ENCODE data around the gene NELFE. TPM values are rescaled to one million over a fixed set of nuclear protein-coding genes. Genes with fewer than 3 reads are reported as not detected.
"Not testable (repeated sequence)": the region's sequence is repeated elsewhere in the genome, so short reads cannot be mapped to it uniquely, and the experiment has no call there.

The NELFE gene
- total RNA-seq, 1 experiment from 2014 or later, result 73.8 TPM

DNA sequence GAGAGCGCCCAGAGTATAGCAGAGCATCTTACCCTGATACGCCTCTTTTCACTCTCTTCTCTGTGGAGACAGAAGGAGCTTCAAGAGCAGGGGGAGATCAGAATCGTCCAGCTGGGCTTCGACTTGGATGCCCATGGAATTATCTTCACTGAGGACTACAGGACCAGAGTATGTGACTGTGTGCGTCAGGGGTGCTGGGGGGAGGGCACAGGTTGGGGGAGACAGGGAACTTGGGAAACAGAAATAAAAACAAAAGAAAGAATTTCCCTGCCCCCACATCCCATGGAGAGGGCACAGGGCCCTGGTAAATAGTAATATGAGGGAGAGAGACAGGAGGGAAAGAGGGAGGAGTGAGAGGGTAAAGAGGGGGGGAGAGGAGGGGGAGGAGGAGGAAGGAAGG is 20.1 kb upstream of the NELFE start (continued):
- TF ChIP-seq, protein P1, sequence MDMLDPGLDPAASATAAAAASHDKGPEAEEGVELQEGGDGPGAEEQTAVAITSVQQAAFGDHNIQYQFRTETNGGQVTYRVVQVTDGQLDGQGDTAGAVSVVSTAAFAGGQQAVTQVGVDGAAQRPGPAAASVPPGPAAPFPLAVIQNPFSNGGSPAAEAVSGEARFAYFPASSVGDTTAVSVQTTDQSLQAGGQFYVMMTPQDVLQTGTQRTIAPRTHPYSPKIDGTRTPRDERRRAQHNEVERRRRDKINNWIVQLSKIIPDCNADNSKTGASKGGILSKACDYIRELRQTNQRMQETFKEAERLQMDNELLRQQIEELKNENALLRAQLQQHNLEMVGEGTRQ (CRISPR knock-in tag; IDR thresholded peaks at IDR 0.05), result no peak
- TF ChIP-seq MXD4 (CRISPR knock-in tag; IDR thresholded peaks at IDR 0.05; ENCODE audit: borderline replicate concordance) (no peak), TEAD1 (CRISPR knock-in tag; IDR thresholded peaks at IDR 0.05) (no peak), ZNF423 (CRISPR knock-in tag; IDR thresholded peaks at IDR 0.05) (no peak)
- TF ChIP-seq, protein P2, sequence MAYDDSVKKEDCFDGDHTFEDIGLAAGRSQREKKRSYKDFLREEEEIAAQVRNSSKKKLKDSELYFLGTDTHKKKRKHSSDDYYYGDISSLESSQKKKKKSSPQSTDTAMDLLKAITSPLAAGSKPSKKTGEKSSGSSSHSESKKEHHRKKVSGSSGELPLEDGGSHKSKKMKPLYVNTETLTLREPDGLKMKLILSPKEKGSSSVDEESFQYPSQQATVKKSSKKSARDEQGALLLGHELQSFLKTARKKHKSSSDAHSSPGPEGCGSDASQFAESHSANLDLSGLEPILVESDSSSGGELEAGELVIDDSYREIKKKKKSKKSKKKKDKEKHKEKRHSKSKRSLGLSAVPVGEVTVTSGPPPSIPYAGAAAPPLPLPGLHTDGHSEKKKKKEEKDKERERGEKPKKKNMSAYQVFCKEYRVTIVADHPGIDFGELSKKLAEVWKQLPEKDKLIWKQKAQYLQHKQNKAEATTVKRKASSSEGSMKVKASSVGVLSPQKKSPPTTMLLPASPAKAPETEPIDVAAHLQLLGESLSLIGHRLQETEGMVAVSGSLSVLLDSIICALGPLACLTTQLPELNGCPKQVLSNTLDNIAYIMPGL (CRISPR knock-in tag; IDR thresholded peaks at IDR 0.05), result no peak
- TF ChIP-seq, protein P3, sequence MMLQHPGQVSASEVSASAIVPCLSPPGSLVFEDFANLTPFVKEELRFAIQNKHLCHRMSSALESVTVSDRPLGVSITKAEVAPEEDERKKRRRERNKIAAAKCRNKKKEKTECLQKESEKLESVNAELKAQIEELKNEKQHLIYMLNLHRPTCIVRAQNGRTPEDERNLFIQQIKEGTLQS (CRISPR knock-in tag; conservative IDR thresholded peaks at IDR 0.05), result no peak
- TF ChIP-seq, protein P4, sequence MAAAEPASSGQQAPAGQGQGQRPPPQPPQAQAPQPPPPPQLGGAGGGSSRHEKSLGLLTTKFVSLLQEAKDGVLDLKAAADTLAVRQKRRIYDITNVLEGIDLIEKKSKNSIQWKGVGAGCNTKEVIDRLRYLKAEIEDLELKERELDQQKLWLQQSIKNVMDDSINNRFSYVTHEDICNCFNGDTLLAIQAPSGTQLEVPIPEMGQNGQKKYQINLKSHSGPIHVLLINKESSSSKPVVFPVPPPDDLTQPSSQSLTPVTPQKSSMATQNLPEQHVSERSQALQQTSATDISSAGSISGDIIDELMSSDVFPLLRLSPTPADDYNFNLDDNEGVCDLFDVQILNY (CRISPR knock-in tag; IDR thresholded peaks at IDR 0.05), result no peak

DNA sequence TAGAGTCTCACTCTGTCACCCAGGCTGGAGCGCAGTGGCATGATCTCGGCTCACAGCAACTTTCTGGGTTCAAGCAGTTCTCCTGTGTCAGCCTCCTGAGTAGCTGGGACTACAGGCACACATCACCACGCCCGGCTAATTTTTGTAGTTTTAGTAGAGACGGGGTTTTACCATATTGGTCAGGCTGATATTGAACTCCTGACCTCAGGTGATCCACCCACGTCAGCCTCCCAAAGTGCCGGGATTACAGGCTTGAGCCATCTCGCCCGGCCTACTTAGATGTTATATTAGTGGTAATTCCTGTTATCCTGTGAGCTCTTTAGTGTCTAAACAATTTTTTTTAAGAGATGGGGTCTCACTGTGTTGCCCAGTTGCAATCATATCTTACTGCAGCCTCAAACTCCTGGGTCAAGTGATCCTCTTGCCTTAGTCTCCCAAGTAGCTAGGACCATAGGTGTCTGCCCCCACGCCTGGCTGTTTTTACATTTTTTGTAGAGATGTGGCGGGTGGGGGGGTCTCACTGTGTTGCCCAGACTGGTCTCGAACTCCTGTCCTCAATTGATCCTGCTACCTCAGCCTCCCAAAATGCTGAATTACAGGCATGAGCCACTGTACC is 19.2 kb upstream of the NELFE start:
- Mint-ChIP-seq H3K9me3 (peaks cover 11% of the 10 kb centered on the region), H3K4me1 (peaks cover 5% of the 10 kb centered on the region), H3K36me3 (peaks cover 17% of the 10 kb centered on the region), H3K27me3 (ENCODE audit: low read depth) (no peaks in the 10 kb centered on the region), H3K27ac (no peak overlapping the region), H3K4me3 (no peak overlapping the region)
- no peak for ATAC-seq
- no peak for DNase-seq (ENCODE audit: low spot score)
- TF ChIP-seq, protein P5, sequence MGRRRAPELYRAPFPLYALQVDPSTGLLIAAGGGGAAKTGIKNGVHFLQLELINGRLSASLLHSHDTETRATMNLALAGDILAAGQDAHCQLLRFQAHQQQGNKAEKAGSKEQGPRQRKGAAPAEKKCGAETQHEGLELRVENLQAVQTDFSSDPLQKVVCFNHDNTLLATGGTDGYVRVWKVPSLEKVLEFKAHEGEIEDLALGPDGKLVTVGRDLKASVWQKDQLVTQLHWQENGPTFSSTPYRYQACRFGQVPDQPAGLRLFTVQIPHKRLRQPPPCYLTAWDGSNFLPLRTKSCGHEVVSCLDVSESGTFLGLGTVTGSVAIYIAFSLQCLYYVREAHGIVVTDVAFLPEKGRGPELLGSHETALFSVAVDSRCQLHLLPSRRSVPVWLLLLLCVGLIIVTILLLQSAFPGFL (CRISPR knock-in tag; IDR thresholded peaks at IDR 0.05; ENCODE audit: borderline replicate concordance), result no peak
- peak; percentile 32; the same call in 1 of the 2 replicates for TF ChIP-seq ZNF121 (CRISPR knock-in tag; IDR thresholded peaks at IDR 0.05)
- POLR2A ChIA-PET, result interaction anchor here (0.7 kb wide), 1 partner anchor 112 kb away, joined by 5 read pairs; no protein-coding TSS in a partner anchor
- CTCF ChIA-PET, result interaction anchor here (0.6 kb wide), 1 partner anchor 88 kb away, joined by 3 read pairs; no protein-coding TSS in a partner anchor

DNA sequence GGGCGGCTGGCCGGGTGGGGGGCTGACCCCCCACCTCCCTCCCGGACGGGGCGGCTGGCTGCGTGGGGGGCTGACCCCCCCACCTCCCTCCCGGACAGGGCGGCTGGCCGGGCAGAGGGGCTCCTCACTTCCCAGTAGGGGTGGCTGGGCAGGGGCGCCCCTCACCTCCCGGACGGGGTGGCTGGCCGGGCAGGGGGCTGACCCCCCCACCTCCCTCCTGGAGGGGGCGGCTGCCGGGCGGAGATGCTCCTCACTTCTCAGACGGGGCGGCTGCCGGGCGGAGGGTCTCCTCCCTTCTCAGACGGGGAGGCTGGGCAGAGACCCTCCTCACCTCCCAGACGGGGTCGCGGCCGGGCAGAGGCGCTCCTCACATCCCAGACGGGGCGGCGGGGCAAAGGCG is 17.3 kb upstream of the NELFE start:
- CTCF ChIA-PET; DNase-seq (ENCODE audit: low spot score); H3K4me3 Mint-ChIP-seq; H3K27ac Mint-ChIP-seq; POLR2A ChIA-PET; ATAC-seq; H3K27me3 Mint-ChIP-seq (ENCODE audit: low read depth): not testable (repeated sequence)
- Mint-ChIP-seq H3K4me1 (peaks cover 12% of the 10 kb centered on the region), H3K9me3 (peaks cover 11% of the 10 kb centered on the region), H3K36me3 (peaks cover 17% of the 10 kb centered on the region)

DNA sequence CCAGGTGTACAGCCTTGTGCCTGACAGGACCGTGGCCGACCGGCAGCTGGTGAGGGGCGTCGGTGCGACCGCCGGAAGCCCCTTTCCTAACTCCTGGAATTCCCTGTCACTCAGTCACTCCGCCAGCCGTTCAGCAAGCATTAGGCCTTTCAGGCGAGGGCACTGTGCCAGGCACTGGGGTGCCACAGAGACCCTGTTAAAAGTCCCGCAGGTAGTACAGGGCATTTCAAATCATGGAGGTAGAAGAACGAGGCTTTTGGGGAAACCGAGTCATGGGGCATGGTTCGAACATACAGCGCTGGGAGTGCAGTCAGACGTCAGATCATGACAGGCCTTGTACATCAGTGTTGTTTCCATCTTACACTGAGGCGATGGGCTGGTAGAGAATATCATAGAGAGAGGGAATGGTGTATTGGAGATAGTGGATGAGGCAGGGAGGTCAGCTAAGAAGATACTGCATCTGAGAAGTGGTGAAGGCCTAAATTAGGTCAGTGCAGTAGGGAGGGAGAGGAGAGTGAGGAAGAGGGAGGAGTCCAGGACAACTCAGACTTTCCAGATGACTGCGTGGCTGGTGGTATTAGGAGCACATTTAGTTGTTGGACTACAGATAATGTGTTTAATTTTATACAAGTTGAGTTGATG is 14.1 kb upstream of the NELFE start:
- DNase-seq (ENCODE audit: low spot score), result no peak
- Mint-ChIP-seq H3K9me3 (peaks cover 11% of the 10 kb centered on the region), H3K4me3 (peak overlapping the region; percentile 84), H3K4me1 (peaks cover 12% of the 10 kb centered on the region), H3K36me3 (peaks cover 31% of the 10 kb centered on the region), H3K27me3 (ENCODE audit: low read depth) (no peaks in the 10 kb centered on the region), H3K27ac (peak overlapping the region; percentile 99)
- CTCF ChIA-PET, result interaction anchor here (1.3 to 4.1 kb wide), 3 partner anchors 14 to 124 kb away, joined by 3 to 14 read pairs (median 8); partner anchors contain the start of genes NELFE and SKIC2
- ATAC-seq, result no peak
- POLR2A ChIA-PET, result interaction anchor here (0.9 to 2.5 kb wide), 3 partner anchors 14 to 166 kb away, joined by 3 to 13 read pairs (median 6); partner anchors contain the start of genes HSPA1B, LSM2, NELFE and SKIC2
- TF ChIP-seq, protein P6, sequence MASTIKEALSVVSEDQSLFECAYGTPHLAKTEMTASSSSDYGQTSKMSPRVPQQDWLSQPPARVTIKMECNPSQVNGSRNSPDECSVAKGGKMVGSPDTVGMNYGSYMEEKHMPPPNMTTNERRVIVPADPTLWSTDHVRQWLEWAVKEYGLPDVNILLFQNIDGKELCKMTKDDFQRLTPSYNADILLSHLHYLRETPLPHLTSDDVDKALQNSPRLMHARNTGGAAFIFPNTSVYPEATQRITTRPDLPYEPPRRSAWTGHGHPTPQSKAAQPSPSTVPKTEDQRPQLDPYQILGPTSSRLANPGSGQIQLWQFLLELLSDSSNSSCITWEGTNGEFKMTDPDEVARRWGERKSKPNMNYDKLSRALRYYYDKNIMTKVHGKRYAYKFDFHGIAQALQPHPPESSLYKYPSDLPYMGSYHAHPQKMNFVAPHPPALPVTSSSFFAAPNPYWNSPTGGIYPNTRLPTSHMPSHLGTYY (CRISPR knock-in tag; IDR thresholded peaks at IDR 0.05), result no peak
- TF ChIP-seq, protein P7, sequence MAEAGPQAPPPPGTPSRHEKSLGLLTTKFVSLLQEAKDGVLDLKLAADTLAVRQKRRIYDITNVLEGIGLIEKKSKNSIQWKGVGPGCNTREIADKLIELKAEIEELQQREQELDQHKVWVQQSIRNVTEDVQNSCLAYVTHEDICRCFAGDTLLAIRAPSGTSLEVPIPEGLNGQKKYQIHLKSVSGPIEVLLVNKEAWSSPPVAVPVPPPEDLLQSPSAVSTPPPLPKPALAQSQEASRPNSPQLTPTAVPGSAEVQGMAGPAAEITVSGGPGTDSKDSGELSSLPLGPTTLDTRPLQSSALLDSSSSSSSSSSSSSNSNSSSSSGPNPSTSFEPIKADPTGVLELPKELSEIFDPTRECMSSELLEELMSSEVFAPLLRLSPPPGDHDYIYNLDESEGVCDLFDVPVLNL (CRISPR knock-in tag; IDR thresholded peaks at IDR 0.05; ENCODE audit: borderline replicate concordance, low read depth), result no peak
- TF ChIP-seq, protein P8, sequence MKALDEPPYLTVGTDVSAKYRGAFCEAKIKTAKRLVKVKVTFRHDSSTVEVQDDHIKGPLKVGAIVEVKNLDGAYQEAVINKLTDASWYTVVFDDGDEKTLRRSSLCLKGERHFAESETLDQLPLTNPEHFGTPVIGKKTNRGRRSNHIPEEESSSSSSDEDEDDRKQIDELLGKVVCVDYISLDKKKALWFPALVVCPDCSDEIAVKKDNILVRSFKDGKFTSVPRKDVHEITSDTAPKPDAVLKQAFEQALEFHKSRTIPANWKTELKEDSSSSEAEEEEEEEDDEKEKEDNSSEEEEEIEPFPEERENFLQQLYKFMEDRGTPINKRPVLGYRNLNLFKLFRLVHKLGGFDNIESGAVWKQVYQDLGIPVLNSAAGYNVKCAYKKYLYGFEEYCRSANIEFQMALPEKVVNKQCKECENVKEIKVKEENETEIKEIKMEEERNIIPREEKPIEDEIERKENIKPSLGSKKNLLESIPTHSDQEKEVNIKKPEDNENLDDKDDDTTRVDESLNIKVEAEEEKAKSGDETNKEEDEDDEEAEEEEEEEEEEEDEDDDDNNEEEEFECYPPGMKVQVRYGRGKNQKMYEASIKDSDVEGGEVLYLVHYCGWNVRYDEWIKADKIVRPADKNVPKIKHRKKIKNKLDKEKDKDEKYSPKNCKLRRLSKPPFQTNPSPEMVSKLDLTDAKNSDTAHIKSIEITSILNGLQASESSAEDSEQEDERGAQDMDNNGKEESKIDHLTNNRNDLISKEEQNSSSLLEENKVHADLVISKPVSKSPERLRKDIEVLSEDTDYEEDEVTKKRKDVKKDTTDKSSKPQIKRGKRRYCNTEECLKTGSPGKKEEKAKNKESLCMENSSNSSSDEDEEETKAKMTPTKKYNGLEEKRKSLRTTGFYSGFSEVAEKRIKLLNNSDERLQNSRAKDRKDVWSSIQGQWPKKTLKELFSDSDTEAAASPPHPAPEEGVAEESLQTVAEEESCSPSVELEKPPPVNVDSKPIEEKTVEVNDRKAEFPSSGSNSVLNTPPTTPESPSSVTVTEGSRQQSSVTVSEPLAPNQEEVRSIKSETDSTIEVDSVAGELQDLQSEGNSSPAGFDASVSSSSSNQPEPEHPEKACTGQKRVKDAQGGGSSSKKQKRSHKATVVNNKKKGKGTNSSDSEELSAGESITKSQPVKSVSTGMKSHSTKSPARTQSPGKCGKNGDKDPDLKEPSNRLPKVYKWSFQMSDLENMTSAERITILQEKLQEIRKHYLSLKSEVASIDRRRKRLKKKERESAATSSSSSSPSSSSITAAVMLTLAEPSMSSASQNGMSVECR (CRISPR knock-in tag; IDR thresholded peaks at IDR 0.05; ENCODE audit: borderline replicate concordance), result 0 out of 2 replicates have a peak, but pooled peaks have one; percentile 58
